RWPE2 (cell line): ENCODE data around the gene CAMK1D.

Source experiments
- ATAC-seq: fragments of 200-7000 bp; cut with Tn5 transposase; 3 replicates; pipeline ENCODE4 v1.9.1; 2021; ENCODE audit warnings: low read depth
- DNase-seq: peaks from one replicate; pipeline ENCODE4 v3.0.0-alpha.2; 2020; ENCODE audit warnings: low spot score
- H3K27ac ChIP-seq: fragments of 450-650 bp; 2 replicates; pipeline ENCODE4 v1.5.1; 2017; ENCODE audit warnings: mild to moderate bottlenecking; ENCODE audit not compliant: poor library complexity, severe bottlenecking
- H3K27me3 ChIP-seq: fragments of 250-450 bp; sonication (Bioruptor Pico); 2 replicates; pipeline ENCODE4 v1.5.1; 2021; ENCODE audit warnings: mild to moderate bottlenecking, moderate library complexity; ENCODE audit not compliant: insufficient read depth, poor library complexity, severe bottlenecking
- H3K36me3 ChIP-seq: fragments of 250-450 bp; sonication (Bioruptor Pico); 2 replicates; pipeline ENCODE4 v1.5.1; 2020; ENCODE audit warnings: low read depth, mild to moderate bottlenecking, moderate library complexity
- H3K4me1 ChIP-seq: fragments of 250-450 bp; sonication (Bioruptor Pico); 2 replicates; pipeline ENCODE4 v1.5.1; 2021; ENCODE audit warnings: mild to moderate bottlenecking, moderate library complexity; ENCODE audit not compliant: insufficient read depth, poor library complexity, severe bottlenecking
- H3K4me3 ChIP-seq: fragments of 250-450 bp; sonication (Bioruptor Pico); 2 replicates; pipeline ENCODE4 v1.5.1; 2021; ENCODE audit warnings: mild to moderate bottlenecking, moderate library complexity; ENCODE audit not compliant: severe bottlenecking
- H3K9me3 ChIP-seq: fragments of 250-450 bp; sonication (Bioruptor Pico); 2 replicates; pipeline ENCODE4 v1.5.1; 2021; ENCODE audit warnings: mild to moderate bottlenecking, moderate library complexity; ENCODE audit not compliant: severe bottlenecking
- CTCF ChIP-seq: fragments of 450-650 bp; IDR thresholded peaks from one replicate; pipeline ENCODE4 v1.5.1; 2017; ENCODE audit warnings: mild to moderate bottlenecking, moderate library complexity; ENCODE audit not compliant: poor library complexity, severe bottlenecking

The CAMK1D gene

GRCh38 chr10:12728494-12728893, 379.1 kb downstream of the CAMK1D start:
- Histone ChIP-seq H3K9me3 (no peaks in the 10 kb centered on the region), H3K27ac (no peak overlapping the region), H3K27me3 (no peaks in the 10 kb centered on the region), H3K36me3 (no peaks in the 10 kb centered on the region), H3K4me1 (peaks cover 6% of the 10 kb centered on the region), H3K4me3 (no peak overlapping the region)
- DNase-seq = no peak
- no peak for ATAC-seq
- TF ChIP-seq CTCF = no peak

- no peak for ATAC-seq
- no peaks in the 10 kb centered on the region for H3K9me3 ChIP-seq
- peaks cover 6% of the 10 kb centered on the region for H3K4me1 ChIP-seq
- H3K36me3 ChIP-seq = no peaks in the 10 kb centered on the region
- no peak for TF ChIP-seq CTCF
- no peak for DNase-seq
- H3K4me3 ChIP-seq = no peak overlapping the region
- no peak overlapping the region for H3K27ac ChIP-seq
- no peaks in the 10 kb centered on the region for H3K27me3 ChIP-seq
Measured at GRCh38 chr10:12729885-12730284, 380.5 kb downstream of the CAMK1D start.

- Histone ChIP-seq H3K9me3 (no peaks in the 10 kb centered on the region), H3K27me3 (no peaks in the 10 kb centered on the region), H3K4me3 (no peak overlapping the region), H3K27ac (no peak overlapping the region), H3K36me3 (no peaks in the 10 kb centered on the region), H3K4me1 (no peaks in the 10 kb centered on the region)
- DNase-seq = no peak
- TF ChIP-seq CTCF = no peak
- no peak for ATAC-seq
Measured at GRCh38 chr10:12730809-12731519, 381.6 kb downstream of the CAMK1D start.

- Histone ChIP-seq H3K27ac (no peak overlapping the region), H3K4me3 (no peak overlapping the region), H3K36me3 (no peaks in the 10 kb centered on the region), H3K27me3 (no peaks in the 10 kb centered on the region), H3K9me3 (no peaks in the 10 kb centered on the region), H3K4me1 (no peaks in the 10 kb centered on the region)
- ATAC-seq (no peak), DNase-seq (no peak)
- TF ChIP-seq CTCF = no peak
Measured at GRCh38 chr10:12733271-12733670, 383.9 kb downstream of the CAMK1D start.

GRCh38 chr10:12735843-12736462, 386.6 kb downstream of the CAMK1D start:
- Histone ChIP-seq H3K4me3 (no peak overlapping the region), H3K9me3 (no peaks in the 10 kb centered on the region), H3K27me3 (no peaks in the 10 kb centered on the region), H3K4me1 (no peaks in the 10 kb centered on the region), H3K36me3 (no peaks in the 10 kb centered on the region), H3K27ac (no peak overlapping the region)
- no peak for DNase-seq
- no peak for TF ChIP-seq CTCF
- ATAC-seq = no peak
